NK-92 treated with Interleukin-12 subunit alpha and Interleukin-12 subunit beta, amount 100 ng/mL, for 24 hours (cell line): ENCODE data around the gene ARL6IP6.

Experiments used
- DNase-seq: peaks from one replicate; lab custom pipeline; 2025; lab: John Stamatoyannopoulos, UW

The ARL6IP6 gene

GRCh38 chr2:152804687-152805408 is 86.4 kb downstream of the ARL6IP6 start:
- no peak for DNase-seq

- no peak for DNase-seq
Measured at GRCh38 chr2:152811916-152812315, 93.5 kb downstream of the ARL6IP6 start.
